Measurements from ENCODE around the gene ADCYAP1. TPM values are rescaled to one million over a fixed set of nuclear protein-coding genes. Genes with fewer than 3 reads are reported as not detected.

ADCYAP1 gene
- polyA plus RNA-seq, 1 experiment = not detected

GRCh38 chr18:905948-906415 lies 1.3 kb downstream of the ADCYAP1 start:
- Histone ChIP-seq H3K4me3 (ENCODE audit: low read depth, low read length) (no peak overlapping the region), H3K27ac (ENCODE audit: low read depth, low read length) (no peak overlapping the region), H3K27me3 (ENCODE audit: control insufficient read depth, insufficient read depth, low read length) (peaks cover 76% of the 10 kb centered on the region), H3K9me3 (ENCODE audit: control insufficient read depth, insufficient read depth, low read length) (peaks cover 9% of the 10 kb centered on the region; the same call in 1 of the 2 replicates)
- no peak for TF ChIP-seq CTCF (IDR thresholded peaks at IDR 0.05; ENCODE audit: low read depth, low read length)
- POLR2A ChIA-PET = no interaction called here
- CTCF ChIA-PET = no interaction called here
- DNase-seq (ENCODE audit: low read depth, low spot score) = no peak

GRCh38 chr18:906416-907114 lies 1.9 kb downstream of the ADCYAP1 start:
- ChIA-PET CTCF (no interaction called here), POLR2A (no interaction called here)
- no peak for DNase-seq (ENCODE audit: low read depth, low spot score)
- Histone ChIP-seq H3K27me3 (ENCODE audit: control insufficient read depth, insufficient read depth, low read length) (peaks cover 78% of the 10 kb centered on the region), H3K4me3 (ENCODE audit: low read depth, low read length) (no peak overlapping the region), H3K27ac (ENCODE audit: low read depth, low read length) (no peak overlapping the region), H3K9me3 (ENCODE audit: control insufficient read depth, insufficient read depth, low read length) (peaks cover 9% of the 10 kb centered on the region; the same call in 1 of the 2 replicates)
- TF ChIP-seq CTCF (IDR thresholded peaks at IDR 0.05; ENCODE audit: low read depth, low read length) = no peak

GRCh38 chr18:907115-907884 lies 2.6 kb downstream of the ADCYAP1 start:
- POLR2A ChIA-PET = no interaction called here
- no peak for TF ChIP-seq CTCF (IDR thresholded peaks at IDR 0.05; ENCODE audit: low read depth, low read length)
- CTCF ChIA-PET = no interaction called here
- Histone ChIP-seq H3K27me3 (ENCODE audit: control insufficient read depth, insufficient read depth, low read length) (peaks cover 78% of the 10 kb centered on the region), H3K27ac (ENCODE audit: low read depth, low read length) (no peak overlapping the region), H3K9me3 (ENCODE audit: control insufficient read depth, insufficient read depth, low read length) (peaks cover 9% of the 10 kb centered on the region; the same call in 1 of the 2 replicates), H3K4me3 (ENCODE audit: low read depth, low read length) (no peak overlapping the region)
- DNase-seq (ENCODE audit: low read depth, low spot score) = no peak

DNA sequence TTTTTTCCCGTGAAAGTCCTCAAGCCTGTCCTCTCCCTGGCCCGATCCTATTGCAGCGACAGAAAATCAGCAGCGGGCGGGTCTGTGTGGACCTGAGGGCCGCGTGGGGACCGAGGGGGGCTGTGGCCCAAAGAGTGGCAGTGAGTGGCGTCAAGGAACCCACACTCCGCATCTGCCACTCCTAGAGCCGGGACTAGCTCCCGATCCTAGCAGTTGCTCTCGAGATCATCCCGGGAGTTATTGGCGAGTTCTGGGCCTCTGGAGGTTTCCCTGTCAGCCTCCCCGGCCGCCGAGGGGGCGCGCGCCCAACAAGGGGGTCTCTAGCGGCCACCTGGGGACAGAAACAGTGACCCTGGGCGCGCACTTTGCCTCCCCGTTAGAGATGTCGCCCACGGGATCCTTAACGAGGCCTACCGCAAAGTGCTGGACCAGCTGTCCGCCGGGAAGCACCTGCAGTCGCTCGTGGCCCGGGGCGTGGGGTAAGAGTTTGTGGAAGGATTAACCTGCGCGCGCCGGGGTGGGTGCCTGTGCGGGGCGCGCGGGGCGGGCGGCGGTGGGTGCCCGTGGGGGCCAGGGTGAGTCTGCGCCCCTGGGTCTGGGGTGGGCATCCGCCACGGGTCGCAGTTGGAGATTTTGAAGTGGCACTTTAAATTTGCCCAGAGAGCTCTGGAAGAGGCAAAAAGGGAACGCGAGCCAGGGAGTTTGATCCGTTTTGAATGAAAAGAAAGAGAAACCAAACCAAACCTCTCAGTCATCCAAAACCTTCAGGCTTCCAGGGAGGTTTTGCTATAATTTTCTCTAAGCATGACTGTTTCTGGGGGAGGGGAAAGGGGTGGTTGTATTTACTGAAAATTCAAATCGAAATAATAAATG lies 3.5 kb downstream of the ADCYAP1 start:
- ChIA-PET POLR2A (no interaction called here), CTCF (no interaction called here)
- H3K27ac ChIP-seq (ENCODE audit: low read depth, low read length) = no peak overlapping the region
- DNase-seq (ENCODE audit: low read depth, low spot score) = no peak
- peaks cover 76% of the 10 kb centered on the region for H3K27me3 ChIP-seq (ENCODE audit: control insufficient read depth, insufficient read depth, low read length)
- H3K4me3 ChIP-seq (ENCODE audit: low read depth, low read length) = peak overlapping the region; percentile 22; the same call in 1 of the 2 replicates
- peaks cover 9% of the 10 kb centered on the region; the same call in 1 of the 2 replicates for H3K9me3 ChIP-seq (ENCODE audit: control insufficient read depth, insufficient read depth, low read length)
- TF ChIP-seq CTCF (IDR thresholded peaks at IDR 0.05; ENCODE audit: low read depth, low read length) = no peak
